ENCODE results near the gene EVI5L. TPM values are rescaled to one million over a fixed set of nuclear protein-coding genes. Genes with fewer than 3 reads are reported as not detected.
A peak's percentile ranks its signal among the peaks of the same experiment; 100 is the strongest.

Gene EVI5L
- total RNA-seq, 4 donors from 2014 or later = 17.5 to 24.6 (median 20.4) TPM

DNA sequence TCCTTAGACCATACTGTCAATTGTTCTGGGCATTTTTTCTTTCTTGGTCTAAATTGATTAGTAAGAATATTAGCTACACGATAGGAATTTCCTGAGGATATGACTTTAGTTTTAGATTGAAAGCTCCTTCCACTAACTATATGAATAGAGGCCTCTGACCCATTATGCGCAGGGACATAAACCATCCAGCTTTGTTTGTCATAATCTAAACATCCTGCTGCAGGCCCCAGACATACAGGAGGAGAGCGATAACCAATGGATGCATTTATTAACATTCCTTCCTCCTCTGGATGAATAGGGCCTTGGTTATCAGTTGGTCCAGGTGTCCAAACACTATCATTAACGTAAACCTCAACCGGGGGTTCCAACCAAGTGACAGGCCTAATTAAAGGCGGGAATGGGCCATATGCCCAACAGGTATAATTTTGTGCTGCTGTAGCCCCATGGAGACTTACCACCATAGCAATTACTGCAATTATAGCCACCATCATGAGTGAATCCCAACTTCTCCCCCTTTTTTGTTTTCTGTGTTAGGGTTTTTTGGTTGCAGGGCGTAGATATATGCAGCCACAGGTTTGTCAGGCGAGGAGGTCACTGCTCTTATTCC lies 34.4 kb upstream of the EVI5L start:
- no peaks in the 10 kb centered on the region for H3K36me3 ChIP-seq
- H3K9me3 ChIP-seq = no peaks in the 10 kb centered on the region
- no peaks in the 10 kb centered on the region for H3K4me1 ChIP-seq
- intact Hi-C loops (cut with DNase I; ENCODE audit: low total_unique reads) (no loop called here), in situ Hi-C loops (cut with MboI; ENCODE audit: low sequenced_read_pairs in 4 of 4) (loop anchor here in 3 of 4 donors (5.0 to 10.0 kb wide), 3 partner anchors 223 to 231 kb away; no protein-coding TSS in a partner anchor)
- no peak overlapping the region for H3K4me3 ChIP-seq
- TF ChIP-seq, protein P1, sequence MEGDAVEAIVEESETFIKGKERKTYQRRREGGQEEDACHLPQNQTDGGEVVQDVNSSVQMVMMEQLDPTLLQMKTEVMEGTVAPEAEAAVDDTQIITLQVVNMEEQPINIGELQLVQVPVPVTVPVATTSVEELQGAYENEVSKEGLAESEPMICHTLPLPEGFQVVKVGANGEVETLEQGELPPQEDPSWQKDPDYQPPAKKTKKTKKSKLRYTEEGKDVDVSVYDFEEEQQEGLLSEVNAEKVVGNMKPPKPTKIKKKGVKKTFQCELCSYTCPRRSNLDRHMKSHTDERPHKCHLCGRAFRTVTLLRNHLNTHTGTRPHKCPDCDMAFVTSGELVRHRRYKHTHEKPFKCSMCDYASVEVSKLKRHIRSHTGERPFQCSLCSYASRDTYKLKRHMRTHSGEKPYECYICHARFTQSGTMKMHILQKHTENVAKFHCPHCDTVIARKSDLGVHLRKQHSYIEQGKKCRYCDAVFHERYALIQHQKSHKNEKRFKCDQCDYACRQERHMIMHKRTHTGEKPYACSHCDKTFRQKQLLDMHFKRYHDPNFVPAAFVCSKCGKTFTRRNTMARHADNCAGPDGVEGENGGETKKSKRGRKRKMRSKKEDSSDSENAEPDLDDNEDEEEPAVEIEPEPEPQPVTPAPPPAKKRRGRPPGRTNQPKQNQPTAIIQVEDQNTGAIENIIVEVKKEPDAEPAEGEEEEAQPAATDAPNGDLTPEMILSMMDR (IDR thresholded peaks at IDR 0.05 in 4 of 5, conservative IDR thresholded peaks at IDR 0.05 in 1 of 5) = no peak
- no peak for TF ChIP-seq POLR2A (IDR thresholded peaks at IDR 0.05)
- no peak overlapping the region for H3K27ac ChIP-seq
- DNase-seq = no peak
- ATAC-seq = no peak
- peaks cover 5 to 29% (median 18%) of the 10 kb centered on the region in 3 donors for H3K27me3 ChIP-seq

DNA sequence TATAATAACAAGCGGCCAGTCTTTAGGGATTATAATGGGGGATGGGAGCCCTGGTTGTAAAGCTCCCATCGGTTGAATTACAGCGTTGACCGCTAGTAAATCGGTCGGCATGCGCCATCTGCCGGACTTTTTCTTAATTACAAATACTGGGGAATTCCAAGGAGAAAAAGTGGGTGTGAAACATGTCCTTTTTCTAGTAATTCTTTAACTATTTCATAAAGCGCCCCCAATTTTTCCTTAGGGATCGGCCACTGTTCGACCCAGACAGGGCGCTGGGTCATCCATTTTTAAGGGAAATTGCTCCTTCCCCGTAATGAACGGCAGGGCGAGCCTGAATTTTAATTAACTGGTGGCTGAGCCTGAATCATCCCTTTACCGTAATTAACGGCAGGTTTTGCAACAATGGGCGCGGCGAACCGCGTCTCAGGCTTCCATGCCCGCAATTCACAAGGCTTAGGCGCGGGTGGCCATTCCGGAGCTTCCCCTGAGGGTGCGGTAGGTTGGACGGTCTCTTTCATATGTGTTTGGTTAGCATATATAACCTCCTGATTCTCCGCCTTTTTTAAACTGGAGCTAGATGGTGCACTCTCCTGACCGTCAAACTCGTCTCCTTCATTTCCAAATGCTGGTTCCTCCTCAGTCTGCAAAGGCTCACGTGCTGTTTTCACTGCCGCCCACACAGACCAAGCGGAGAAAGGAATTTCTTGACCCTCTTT lies 30.2 kb upstream of the EVI5L start:
- in situ Hi-C loops (cut with MboI; ENCODE audit: low sequenced_read_pairs in 4 of 4) = loop anchor here (5.0 to 25.0 kb wide), 6 partner anchors 145 to 712 kb away; no protein-coding TSS in a partner anchor
- Histone ChIP-seq H3K9me3 (no peaks in the 10 kb centered on the region), H3K4me1 (no peaks in the 10 kb centered on the region), H3K27me3 (peaks cover 19 to 30% (median 28%) of the 10 kb centered on the region in 3 donors), H3K4me3 (peak overlapping the region in 1 of 4 donors; percentile 34), H3K36me3 (no peaks in the 10 kb centered on the region), H3K27ac (no peak overlapping the region)
- TF ChIP-seq POLR2A (IDR thresholded peaks at IDR 0.05) = no peak
- TF ChIP-seq, protein P1 (IDR thresholded peaks at IDR 0.05 in 4 of 5, conservative IDR thresholded peaks at IDR 0.05 in 1 of 5) = peak in 4 of 5 experiments; percentile 29 to 70 (median 54)
- no peak for ATAC-seq
- intact Hi-C loops (cut with DNase I; ENCODE audit: low total_unique reads) = loop anchor here (2.0 kb wide), 1 partner anchor 119 kb away; the partner anchor contains the start of gene TRAPPC5
- peak; percentile 20 to 28 for DNase-seq

DNA sequence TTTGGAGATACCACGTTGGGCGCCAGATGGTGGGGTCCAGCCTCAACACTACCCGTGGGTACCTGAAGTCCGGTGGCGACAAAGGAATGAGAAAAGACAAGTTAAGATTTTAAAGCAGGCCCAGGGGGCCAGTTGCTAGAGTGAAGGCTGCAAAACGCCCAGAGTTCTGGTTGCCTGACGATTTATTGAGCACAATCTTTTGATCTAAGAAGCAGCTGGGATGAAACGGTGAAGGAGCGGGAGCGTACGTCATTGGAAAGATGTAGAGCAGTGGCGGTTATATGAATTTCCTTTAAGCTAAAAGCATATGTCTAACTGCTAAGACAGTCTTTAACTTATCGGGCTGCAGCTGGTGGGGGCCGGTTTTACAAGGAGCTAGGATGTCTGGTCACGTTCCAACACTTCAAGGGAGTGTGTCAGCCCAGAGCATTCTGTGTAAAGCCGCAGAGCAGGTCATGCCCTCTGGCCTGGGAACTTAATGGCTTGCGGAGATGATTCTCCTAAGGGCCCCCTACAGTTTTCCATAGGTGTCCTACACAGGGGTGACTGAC lies 28.9 kb upstream of the EVI5L start:
- no peak for TF ChIP-seq POLR2A (IDR thresholded peaks at IDR 0.05)
- DNase-seq (no peak), ATAC-seq (no peak)
- H3K9me3 ChIP-seq = no peaks in the 10 kb centered on the region
- H3K27me3 ChIP-seq = peaks cover 20 to 38% (median 28%) of the 10 kb centered on the region in 3 donors
- no peak overlapping the region for H3K27ac ChIP-seq
- intact Hi-C loops (cut with DNase I; ENCODE audit: low total_unique reads) (loop anchor here (2.0 kb wide), 1 partner anchor 120 kb away; the partner anchor contains the start of gene TRAPPC5), in situ Hi-C loops (cut with MboI; ENCODE audit: low sequenced_read_pairs in 4 of 4) (loop anchor here in 3 of 4 donors (10.0 to 25.0 kb wide), 4 partner anchors 146 to 714 kb away; no protein-coding TSS in a partner anchor)
- no peaks in the 10 kb centered on the region for H3K4me1 ChIP-seq
- H3K36me3 ChIP-seq = no peaks in the 10 kb centered on the region
- H3K4me3 ChIP-seq = no peak overlapping the region

DNA sequence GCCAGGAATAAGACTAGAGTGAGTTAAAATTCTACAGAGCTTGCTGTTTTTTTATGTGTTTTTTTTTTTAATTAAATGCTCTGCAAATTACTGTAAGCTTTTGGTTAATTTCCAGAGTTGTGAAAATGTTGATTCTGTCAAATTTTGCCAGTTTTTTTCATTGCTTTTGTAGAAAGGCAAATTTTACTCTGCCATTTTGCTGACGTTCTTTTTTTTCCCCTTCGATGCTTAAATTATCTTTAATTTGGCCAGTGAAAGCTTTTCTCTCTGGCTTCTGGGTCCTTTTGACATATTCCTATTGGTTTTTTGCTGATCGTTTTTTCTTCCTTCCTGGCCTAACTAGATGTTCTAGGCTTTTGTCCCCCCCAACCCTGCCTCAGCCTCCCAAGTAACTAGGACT lies 23.8 kb upstream of the EVI5L start:
- no peaks in the 10 kb centered on the region for H3K36me3 ChIP-seq
- no peaks in the 10 kb centered on the region for H3K4me1 ChIP-seq
- no peak overlapping the region for H3K4me3 ChIP-seq
- no peak overlapping the region for H3K27ac ChIP-seq
- peaks cover 6 to 17% (median 15%) of the 10 kb centered on the region in 3 donors for H3K27me3 ChIP-seq
- TF ChIP-seq POLR2A (IDR thresholded peaks at IDR 0.05) = no peak
- TF ChIP-seq, protein P1 (IDR thresholded peaks at IDR 0.05 in 4 of 5, conservative IDR thresholded peaks at IDR 0.05 in 1 of 5) = no peak
- DNase-seq (no peak), ATAC-seq (no peak)
- peaks cover 0 to 6% (median 0%) of the 10 kb centered on the region in 3 donors for H3K9me3 ChIP-seq
- in situ Hi-C loops (cut with MboI; ENCODE audit: low sequenced_read_pairs in 4 of 4) (loop anchor here in 3 of 4 donors (10.0 to 25.0 kb wide), 4 partner anchors 151 to 719 kb away; no protein-coding TSS in a partner anchor), intact Hi-C loops (cut with DNase I; ENCODE audit: low total_unique reads) (no loop called here)
